ENCODE results near the gene GAREM1.
"Not testable (repeated sequence)": the region's sequence is repeated elsewhere in the genome, so short reads cannot be mapped to it uniquely, and the experiment has no call there.

Gene GAREM1

DNA sequence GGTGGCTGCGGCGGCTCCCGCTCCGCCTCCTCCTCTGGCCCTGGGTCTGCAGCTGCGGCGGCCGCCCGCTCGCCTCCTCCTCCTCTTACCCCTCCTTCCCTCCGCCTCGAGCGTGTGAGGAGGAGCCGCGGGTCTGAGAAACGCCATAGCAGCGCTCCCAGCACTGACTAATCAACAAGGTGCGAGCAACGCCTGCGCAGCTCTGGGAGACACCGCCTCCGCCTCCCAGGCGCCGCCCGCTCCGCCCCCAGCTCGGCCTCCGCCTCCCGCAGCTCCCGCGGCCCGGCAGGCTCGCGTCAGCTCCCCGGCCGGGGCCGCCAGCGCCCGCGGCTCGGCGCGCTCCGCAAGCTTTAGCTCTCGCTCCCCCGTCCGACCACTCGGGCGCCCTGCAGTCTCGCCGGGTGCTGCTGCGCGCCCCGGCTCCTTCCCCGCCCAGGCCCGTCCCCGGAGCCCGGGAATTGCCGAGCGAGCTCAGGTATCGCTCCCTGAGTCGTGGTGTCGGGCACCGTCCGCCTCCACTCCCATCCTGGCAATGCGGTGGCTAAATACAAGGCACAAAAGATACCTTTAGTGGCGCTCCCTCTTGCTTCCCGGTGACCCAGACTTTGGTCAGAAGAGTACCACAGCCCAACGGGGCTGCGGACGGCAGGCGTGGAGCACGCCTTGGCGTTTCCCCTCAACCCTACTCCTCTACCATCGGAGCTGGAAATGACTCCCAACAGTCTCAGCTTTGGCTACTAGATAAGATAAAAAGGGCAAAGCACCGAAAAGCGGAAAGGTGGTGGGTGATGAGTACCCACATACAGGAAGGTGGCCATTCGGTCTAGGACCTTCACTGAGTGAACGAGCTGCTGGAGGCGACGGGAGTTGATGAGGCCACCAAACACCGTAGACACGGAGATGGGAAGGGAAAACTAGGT lies at the start of gene GAREM1:
GAREM1 (minus strand) TSS at position 169 of the 920 bp plus-strand sequence. CDS start 454 bp downstream, outside the sequence.
- DNase-seq (ENCODE audit: low read depth): peak; percentile 80

DNA sequence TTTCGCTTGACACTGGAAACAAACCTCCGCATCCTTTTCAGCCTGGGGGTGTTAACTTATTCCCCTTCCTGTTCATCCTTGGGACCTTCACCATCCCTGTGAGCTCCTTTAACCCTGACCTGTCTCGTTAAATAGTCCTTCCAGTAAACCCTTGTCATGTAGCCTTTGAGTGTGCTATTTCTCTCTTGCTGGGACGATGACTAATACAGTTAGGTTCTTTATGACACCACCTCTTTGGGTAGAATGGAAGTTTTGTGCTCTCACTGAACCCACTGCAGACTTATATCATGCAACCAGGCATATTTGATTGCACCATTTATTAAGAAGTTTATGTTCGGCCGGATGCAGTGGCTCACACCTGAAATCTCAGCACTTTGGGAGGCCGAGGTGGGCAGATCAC lies 40.5 kb upstream of the GAREM1 start:
- no peak for DNase-seq (ENCODE audit: low read depth)

DNA sequence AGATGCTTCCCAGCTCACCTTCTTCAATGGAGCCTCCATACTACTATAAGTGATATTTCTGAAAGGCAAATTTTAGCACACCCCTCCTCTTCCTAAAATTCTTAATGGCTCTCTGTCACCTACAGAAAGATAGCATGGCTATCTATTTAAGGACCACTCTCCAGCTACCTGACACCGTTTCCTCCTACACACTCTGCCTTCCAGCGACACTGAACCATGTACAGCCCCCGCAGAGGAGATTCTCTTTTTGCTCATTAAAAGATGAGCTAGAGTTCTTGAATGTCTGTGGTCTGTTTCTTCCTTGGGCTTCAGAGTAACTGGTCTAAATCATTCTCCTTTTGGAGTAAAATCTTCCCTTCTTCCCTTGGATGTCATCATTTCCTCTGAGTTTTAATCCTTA lies 38.4 kb upstream of the GAREM1 start:
- no peak for DNase-seq (ENCODE audit: low read depth)

DNA sequence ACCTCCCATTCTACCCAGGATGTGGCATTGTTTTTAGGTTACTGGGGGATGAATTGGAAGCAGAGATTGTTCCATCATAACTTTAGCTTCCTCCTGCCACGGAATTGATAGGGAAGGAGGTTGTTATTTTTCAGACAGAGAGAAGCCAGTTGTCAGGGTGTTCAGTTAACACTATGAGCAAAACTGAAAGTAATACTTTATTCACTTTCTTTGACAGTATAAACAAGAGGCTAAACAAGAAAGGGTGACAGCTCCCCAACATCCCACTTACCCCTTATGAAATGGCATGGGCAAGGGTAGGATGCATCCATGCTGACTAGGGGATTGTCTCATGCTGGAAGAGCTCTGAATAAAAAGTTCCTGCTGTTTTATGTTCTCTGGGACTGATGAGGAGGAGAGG lies 36.4 kb upstream of the GAREM1 start:
- DNase-seq (ENCODE audit: low read depth): no peak

DNA sequence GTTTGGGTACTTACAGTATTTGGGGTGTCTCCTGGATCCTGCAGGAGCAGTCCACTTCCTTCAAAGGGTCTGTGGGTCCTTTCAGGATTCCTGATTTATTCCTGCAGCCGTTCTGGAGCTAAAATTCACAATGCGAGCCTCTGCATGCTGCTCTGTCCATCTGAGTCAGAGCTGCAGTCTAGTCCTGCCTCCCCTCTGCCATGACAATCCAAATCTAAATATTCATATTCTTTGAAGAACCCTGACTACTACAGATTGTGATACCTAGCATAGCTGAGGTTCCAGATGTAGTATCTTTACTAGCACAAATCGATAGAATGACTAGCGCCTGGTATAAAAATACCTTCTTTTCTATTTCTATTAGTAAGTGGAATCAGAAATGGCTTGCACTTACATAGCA lies 31.3 kb upstream of the GAREM1 start:
- no peak for DNase-seq (ENCODE audit: low read depth)

DNA sequence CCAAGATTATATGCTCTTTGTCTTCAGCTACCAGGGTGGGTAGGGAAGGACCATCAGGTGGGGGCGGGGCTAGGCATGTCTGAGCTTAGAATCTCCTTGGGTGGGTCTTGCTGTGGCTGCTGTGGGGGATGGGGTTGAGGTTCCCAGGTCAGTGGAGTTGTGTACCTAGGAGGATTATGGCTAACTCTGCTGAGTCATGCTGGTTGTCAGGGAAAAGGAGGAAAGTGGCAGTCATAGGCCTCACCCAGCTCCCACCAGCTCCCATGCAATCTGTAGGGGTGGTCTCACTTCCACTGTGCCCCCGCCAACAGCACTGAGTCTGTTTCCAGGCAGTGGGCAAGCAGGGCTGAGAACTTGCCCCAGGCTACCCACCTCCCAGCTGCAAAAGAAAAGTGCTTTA lies 30.6 kb upstream of the GAREM1 start:
- not testable (repeated sequence) for DNase-seq (ENCODE audit: low read depth)

DNA sequence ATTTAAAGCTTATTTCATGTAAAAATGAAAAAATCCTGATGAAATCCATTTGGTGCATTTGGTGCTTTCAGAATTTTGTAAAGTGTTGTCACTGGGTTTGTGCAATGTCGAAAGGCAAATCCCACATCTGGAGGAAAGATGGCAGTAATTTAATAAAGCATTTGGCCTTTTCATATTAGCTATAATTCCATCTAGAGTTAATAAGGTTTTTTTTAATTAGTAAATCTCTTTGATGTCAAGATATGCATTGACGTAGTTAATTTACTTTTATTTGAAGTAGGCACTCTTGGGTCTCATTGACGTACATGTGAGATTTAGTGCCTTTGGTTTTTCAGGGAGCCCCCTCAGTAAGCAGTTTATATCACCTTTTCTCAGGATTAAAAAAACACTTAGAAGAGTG lies 12.3 kb upstream of the GAREM1 start:
- DNase-seq (ENCODE audit: low read depth): no peak

DNA sequence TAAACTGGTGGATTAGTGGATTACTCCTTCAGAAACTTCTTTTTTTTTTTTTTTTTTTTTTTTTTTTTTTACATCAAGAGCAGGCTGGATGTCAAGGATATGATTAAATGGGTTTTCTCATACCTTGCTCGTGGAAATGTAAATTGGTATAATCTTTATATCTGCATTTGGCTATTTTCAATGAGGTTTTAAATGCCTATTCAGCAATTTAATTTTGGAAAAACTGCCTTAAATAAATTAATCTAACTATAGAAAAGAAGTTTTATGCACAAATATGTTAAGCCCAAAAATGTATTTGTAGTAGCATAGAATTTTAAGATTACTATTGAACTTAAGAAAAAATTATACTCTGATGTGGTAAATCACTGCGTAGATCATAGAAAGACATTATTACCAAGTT lies 11.4 kb upstream of the GAREM1 start:
- no peak for DNase-seq (ENCODE audit: low read depth)

DNA sequence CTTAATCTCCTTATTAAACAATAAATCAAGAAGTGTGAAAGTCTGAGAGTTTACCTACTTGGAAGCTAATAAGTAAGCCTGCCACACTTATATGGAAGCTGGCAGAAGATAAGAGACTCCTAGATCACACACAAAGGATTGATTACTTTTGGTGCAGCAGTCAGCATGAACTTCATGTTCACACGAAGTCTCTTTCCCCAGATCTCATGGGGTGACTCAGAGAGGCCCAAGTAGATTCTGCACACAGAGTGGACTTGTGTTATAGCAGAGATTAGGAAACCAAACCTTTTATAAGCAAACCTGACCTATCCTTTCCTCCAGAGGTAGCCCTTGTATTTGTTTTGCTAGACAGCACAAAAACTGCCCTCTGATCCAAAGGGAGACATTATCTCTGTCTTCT lies 9.9 kb upstream of the GAREM1 start:
- DNase-seq (ENCODE audit: low read depth): no peak

DNA sequence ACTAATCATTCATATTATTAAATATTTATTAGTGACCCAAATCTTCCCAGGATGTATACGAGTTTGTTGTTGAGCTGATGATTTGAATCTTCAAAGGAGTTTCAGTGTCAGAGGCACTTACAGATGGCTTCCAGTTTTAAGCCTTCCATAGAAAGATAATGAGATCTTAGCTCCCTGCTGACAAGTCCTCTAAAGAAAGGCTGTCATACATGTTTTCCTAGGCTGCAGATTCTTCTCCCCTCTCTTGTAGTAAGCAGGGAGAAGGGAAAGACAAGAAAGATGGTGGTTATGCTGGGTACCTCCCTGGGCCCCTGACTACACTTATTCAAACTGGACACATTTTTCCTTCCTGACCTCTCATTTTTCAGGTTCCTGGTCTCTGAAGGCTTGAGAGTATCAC lies 8.1 kb upstream of the GAREM1 start:
- no peak for DNase-seq (ENCODE audit: low read depth)

DNA sequence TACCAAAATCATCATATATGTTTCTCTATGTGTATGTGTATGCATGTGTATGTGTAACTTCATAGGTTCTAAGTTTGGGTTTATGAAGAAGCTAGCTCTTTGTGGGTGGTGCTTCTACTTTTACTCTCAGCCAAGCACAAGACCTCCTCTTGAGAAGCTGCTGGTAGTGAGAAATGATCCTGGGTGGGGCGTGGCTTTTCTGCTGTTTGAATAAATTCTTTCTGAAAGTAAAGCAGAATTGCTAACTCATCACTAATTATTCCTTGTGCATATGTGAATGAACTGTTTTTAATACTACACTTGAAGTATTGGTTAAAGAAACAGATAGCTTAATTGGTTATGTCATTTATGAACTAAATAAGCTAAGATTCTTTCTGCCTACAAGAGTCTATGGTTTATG lies 7.6 kb upstream of the GAREM1 start:
- no peak for DNase-seq (ENCODE audit: low read depth)

DNA sequence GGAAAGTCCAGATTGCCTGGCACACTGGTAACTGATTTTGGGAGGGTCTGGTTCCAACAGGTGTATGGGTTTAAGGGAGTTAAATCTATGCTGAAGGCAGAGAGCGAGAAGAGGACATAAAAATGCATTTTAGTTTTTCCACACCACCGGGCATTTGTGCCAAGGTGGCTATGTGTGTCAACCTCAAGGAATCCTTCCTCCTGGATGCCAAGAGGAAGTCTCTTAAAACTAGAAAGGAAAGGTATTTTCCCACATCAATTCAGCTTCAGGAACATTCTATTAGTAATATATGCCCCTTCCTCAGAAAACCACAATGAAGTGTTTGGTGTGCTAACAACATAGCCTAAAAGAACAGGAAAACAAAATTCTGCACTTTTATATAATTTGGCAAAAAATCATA lies 5.4 kb upstream of the GAREM1 start:
- no peak for DNase-seq (ENCODE audit: low read depth)

DNA sequence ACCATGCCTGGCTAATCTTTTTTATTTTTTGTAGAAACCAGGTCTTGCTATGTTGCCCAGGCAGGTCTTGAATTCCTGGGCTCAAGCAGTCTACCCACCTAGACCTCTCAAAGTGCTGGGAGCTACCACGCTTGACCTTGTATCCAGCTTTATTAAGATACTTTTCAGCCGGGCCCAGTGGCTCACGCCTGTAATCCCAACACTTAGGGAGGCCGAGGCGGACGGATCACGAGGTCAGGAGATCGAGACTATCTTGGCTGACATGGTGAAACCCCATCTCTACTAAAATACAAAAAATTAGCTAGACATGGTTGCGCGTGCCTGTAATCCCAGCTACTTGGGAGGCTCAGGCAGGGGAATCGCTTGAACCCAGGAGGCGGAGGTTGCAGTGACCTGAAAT lies 4.4 kb upstream of the GAREM1 start:
- not testable (repeated sequence) for DNase-seq (ENCODE audit: low read depth)

DNA sequence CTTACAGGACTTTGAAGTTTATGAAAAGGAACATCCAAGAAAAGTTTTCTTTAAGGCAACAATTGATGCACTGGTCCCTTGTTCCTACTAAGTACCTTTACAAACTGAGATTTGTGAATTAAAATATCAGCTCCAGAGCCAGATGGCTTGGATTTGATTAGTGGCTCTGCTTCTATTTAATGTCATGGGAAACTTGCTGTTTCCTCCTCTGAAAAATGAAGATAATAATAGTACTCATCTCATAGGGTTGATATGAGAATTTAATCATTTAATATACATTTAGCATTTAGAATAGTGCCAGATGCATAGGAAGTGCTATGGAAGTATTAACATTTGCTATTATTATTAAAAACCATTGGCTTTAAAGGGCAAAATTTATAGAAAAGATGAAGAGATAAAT lies 2.6 kb upstream of the GAREM1 start:
- DNase-seq (ENCODE audit: low read depth): no peak

DNA sequence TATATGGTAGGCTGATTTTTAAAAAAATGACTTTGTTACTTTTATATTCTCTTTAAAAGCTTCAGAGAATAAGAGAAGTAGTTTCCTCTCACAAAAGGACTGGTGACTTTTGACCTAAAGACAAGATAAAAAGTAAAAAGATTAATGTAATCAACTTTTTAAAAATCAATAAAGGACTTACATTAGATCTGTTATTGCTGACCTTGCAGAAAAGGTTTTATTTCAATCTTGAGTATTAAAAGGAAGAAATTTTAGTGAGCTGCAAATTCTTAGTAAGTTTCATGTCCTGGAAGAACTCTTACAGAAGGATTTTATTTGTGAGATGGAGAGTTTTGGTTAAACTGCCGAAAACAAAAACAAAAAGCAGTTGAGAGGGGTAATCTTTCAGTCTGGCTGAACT lies 2.2 kb upstream of the GAREM1 start:
- no peak for DNase-seq (ENCODE audit: low read depth)

DNA sequence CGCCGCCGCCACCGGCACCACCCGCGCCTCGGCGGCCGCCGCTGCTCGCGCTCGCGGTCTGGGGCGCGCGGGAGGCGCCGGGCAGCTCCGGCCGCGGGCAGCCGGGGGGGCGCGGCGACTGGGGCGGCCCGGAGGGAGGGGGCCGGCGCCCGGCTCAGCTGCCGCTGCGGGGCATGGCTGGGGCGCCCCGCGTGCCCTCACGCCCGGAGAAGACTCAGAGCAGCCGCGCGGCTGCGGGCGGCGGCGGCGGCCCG lies 295 bp downstream of the GAREM1 start:
- no peak for DNase-seq (ENCODE audit: low read depth)

DNA sequence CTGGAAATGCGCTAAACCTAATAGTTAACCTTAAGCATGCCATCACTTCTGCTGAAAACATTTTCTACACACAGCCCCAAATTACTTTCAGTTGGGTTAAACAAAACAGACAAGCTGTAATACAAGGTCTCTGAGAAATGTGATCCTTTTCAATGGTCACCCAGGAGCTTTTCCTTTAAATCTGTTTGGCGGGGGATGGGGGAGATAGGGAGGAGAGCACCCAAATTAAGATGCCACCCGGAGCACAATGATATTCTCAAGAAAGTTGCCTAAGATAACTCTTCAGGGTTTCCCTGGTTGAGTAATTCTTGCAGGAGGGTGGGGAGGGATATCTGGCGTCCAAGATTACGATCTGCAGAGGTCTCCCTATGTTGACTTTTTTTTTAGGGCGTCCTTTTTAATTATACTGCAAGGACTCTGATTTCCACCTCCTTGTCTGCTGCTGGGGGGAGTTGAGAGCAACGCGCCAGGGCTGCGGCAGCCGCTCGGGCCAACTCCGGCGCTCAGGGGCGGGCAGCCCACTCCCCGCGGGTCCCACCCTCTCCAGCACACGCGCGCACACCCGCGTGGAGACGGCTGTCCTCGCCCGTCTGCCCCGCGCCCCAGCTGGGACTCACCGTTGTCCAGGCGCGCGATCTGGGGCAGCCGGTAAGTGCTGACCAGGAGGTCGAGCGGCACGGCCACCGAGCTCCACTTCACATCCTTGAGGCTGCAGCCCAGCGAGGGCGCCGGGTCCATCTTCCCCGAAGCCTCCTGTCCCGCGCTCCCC lies 807 bp downstream of the GAREM1 start:
- no peak for DNase-seq (ENCODE audit: low read depth)

DNA sequence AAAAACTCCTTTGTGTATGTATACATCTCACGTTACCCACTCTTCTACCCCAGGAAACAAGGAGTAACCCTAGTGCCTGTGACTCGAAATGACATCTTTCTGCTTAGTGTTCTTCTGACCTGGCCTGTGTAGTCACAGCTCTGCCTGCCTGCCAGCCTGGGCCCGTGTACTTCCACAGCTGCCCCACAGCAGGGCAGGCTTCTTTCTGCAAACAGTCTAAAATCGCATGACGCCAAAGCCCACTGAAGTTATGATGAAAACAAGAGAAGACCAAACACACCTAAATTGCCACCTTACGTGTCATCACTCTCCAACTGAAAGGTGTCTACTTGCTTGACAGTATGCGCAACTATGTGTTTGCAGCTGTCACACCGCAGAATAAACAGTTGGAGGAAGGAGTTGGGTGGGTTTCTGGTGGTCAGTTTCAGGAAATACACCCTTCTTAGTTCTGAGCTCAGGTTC lies 1.5 kb downstream of the GAREM1 start:
- peak; percentile 0 for DNase-seq (ENCODE audit: low read depth)

DNA sequence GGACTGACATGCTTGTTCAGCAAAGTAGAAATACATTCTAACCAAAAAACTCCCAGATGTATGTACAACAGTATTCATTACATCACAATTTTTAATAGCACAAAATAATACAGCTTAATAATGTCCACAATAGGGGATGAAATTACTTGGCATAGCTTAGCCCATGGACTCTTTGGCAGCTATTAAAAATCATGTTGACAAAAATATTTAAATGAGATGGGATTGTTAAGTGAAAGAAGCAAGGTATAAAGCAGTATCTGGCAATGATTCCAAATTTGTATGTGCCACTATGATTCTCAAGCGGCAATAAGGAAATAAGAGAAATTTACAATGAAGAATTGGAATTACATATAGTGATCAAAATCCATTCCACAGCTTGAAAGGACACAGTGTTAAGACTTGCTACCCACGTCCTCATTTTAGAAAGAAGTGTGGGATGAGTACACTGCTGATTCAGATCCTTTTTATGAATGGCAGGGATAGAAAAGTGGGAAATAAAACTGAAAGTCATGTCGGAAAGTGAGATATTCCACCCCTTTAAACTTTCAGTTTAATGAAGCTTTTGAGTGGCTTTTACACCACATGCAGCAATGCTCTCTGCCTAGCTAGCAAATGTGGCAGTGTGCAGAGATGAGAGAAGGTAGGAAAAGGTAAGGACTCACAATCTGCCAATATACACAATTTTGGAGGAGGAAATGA lies 2.4 kb downstream of the GAREM1 start:
- DNase-seq (ENCODE audit: low read depth): no peak

DNA sequence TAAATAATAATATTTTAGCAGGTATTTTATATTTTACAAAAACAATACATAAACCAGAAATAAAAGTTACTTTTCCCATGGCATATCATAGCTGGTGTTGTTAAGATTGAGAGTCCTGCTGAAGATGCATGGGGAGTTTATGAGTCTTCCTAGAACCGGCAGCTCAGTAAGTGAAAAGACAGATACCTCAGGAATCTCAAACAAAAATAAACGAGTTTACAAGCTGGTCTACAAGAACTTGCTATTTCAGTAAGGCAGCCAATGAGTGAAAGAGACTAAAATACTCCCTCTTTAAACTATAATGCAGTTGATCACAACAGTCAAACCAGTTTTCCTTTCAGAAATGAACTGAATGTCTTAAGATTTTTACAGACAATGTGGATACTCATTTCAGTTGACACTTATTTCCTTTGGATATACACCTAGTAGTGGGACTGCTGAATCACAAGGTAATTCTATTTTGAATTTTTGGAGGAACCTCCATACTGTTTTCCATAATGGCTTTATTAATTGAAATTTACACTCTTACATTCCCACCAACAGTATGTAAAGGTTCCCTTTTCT lies 8.9 kb downstream of the GAREM1 start:
- no peak for DNase-seq (ENCODE audit: low read depth)

DNA sequence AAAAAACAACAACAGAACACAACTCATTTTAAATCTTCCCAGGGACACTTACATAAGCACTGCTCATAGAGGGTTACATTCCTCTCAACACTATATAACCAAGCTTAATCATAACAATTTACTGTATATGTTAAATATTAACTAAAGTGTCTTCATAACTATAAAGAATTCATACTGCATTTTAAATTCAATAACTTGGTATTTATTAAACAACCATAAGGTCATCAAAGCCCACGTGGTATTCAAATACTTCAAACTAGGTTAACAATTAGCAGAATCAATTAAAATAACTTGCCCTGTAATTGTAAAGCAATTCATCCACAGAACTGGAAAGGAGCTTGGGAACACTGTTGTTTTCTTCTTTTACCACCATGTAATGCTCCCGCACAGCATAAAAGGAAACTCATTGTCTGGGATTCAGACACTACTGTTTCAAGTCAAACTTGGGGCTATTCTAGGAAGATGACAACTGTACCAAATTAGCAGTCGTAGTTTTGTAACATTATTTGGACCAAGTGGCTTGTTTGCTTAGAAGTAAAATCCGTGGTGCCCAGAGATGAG lies 10.4 kb downstream of the GAREM1 start:
- no peak for DNase-seq (ENCODE audit: low read depth)

Data from ELR (cell line).